HepG2 (cell line): ENCODE results near the gene IMPDH2. TPM values are rescaled to one million over a fixed set of nuclear protein-coding genes. Genes with fewer than 3 reads are reported as not detected.

Experiments
- ATAC-seq: fragments of 200-7000 bp; cut with Tn5 transposase; 3 replicates; pipeline ENCODE4 v1.9.1; 2020; ENCODE audit warnings: mild to moderate bottlenecking, moderate library complexity
- BruUV-seq: library from RNA; stranded (reverse); fragments of 400-500 nt; replicated peaks from 2 replicates; lab custom pipeline; 2021; lab: Mats Ljungman, UMichigan
- CTCF ChIA-PET: fragments of 300-600 bp; formaldehyde crosslinking; extraction: SDS; loops from one replicate; lab custom pipeline; 2021; ENCODE audit warnings: low total read pairs, inconsistent platforms, low intra/inter-chr PET ratio; lab: Yijun Ruan, JAX
- POLR2A ChIA-PET: fragments of 350-600 bp; sonication (Branson Sonifier 250); formaldehyde crosslinking; loops from one replicate; lab custom pipeline; 2020; ENCODE audit warnings: antibody characterized with exemption, inconsistent platforms; lab: Yijun Ruan, JAX
- DNase-seq: peaks from one replicate; pipeline ENCODE4 v3.0.0-alpha.2; 2015; ENCODE audit warnings: low spot score
- FAIRE-seq: peaks from 3 replicates; lab custom pipeline; 2011; peaks lifted over from hg19 to GRCh38; lab: Jason Lieb, UNC
- H2AFZ ChIP-seq: one replicate; pipeline ENCODE4 v1.6.1; 2011; ENCODE audit warnings: low read length, inconsistent platforms
- H3K27ac ChIP-seq: fragments of 300-600 bp; 3 replicates; pipeline ENCODE4 v1.8.0; 2011; ENCODE audit warnings: mixed run types, mild to moderate bottlenecking, mixed read lengths, low read length, inconsistent platforms; ENCODE audit not compliant: insufficient read depth; ENCODE audit errors: extremely low read length
- H3K27me3 ChIP-seq, 2 experiments: fragments of 200-600 bp in 1 of 2; 2 replicates in 1 of 2; 3 replicates in 1 of 2; pipeline versions ENCODE4 v1.6.0 to v1.8.0; 2011; ENCODE audit warnings: low read length in 2 of 2, mild to moderate bottlenecking in 2 of 2, moderate library complexity in 2 of 2, inconsistent platforms in 1 of 2; ENCODE audit not compliant: insufficient read depth in 2 of 2, control insufficient read depth in 1 of 2
- H3K36me3 ChIP-seq, 2 experiments: fragments of 200-600 bp in 1 of 2; replicated peaks in 1 of 2; 2 replicates in 1 of 2; 3 replicates in 1 of 2; pipeline versions ENCODE4 v1.5.1 to v1.8.0; 2011; ENCODE audit warnings: low read length in 2 of 2, inconsistent platforms in 1 of 2; ENCODE audit not compliant: insufficient read depth in 2 of 2, control insufficient read depth in 1 of 2
- H3K4me1 ChIP-seq: 2 replicates; pipeline ENCODE4 v1.5.1; 2012; ENCODE audit warnings: low read length, inconsistent platforms; ENCODE audit not compliant: insufficient read depth
- H3K4me2 ChIP-seq: 2 replicates; pipeline ENCODE4 v1.6.0; 2011; ENCODE audit warnings: low read depth, low read length, inconsistent platforms
- H3K4me3 ChIP-seq, 3 experiments: fragments of 200-600 bp in 1 of 3; sonication (generic), shearing (Covaris generic) in 1 of 3; replicated peaks in 1 of 3; 2 replicates each; pipeline ENCODE4 v1.5.1; 2011 to 2016; ENCODE audit warnings: low read length in 3 of 3, inconsistent platforms in 2 of 3, low read depth in 2 of 3, mild to moderate bottlenecking in 2 of 3, control low read depth in 1 of 3, mixed read lengths in 1 of 3; ENCODE audit not compliant: insufficient read depth in 1 of 3
- H3K79me2 ChIP-seq: one replicate; pipeline ENCODE4 v1.6.1; 2011; ENCODE audit warnings: low read length, inconsistent platforms; ENCODE audit not compliant: insufficient read depth
- H3K9ac ChIP-seq: 2 replicates; pipeline ENCODE4 v1.6.0; 2011; ENCODE audit warnings: mild to moderate bottlenecking, low read depth, low read length, inconsistent platforms; ENCODE audit not compliant: insufficient read depth
- H3K9me3 ChIP-seq: 2 replicates; pipeline ENCODE4 v1.5.1; 2012; ENCODE audit warnings: mild to moderate bottlenecking, low read length
- H4K20me1 ChIP-seq: 2 replicates; pipeline ENCODE4 v1.6.0; 2011; ENCODE audit warnings: inconsistent platforms, mild to moderate bottlenecking, low read length, moderate library complexity; ENCODE audit not compliant: insufficient read depth
- MATR3 ChIP-seq: sonication (generic); formaldehyde crosslinking; IDR thresholded peaks from 2 replicates; pipeline ENCODE4 v1.4.0; 2020; ENCODE audit warnings: missing genetic modification reagents
- ZNF574 ChIP-seq: sonication (generic); formaldehyde crosslinking; IDR thresholded peaks from 2 replicates; pipeline ENCODE4 v1.4.0; 2020; ENCODE audit warnings: missing genetic modification reagents
- WGBS: methylation state at CpG from one replicate; pipeline ENCODE4 v1.1.6; 2017; ENCODE audit warnings: low lambda C conversion rate; 5-methylcytosine and 5-hydroxymethylcytosine counted together
- in situ Hi-C: cut with HindIII; loops from 2 replicates; pipeline ENCODE4 v1.10.0; 2017; ENCODE audit warnings: low pct_unique_long_range_greater_than_20kb; ENCODE audit not compliant: extremely low pct_ligation_motif_present
- intact Hi-C: fragments of 100-400 bp; cut with micrococcal nuclease; formaldehyde crosslinking; loops from one replicate; pipeline ENCODE4 v1.10.0; 2022; ENCODE audit not compliant: unreplicated experiment
- polyA plus RNA-seq, 8 experiments: library from polyadenylated mRNA; depleted of rRNA in 3 of 8; stranded (reverse) in 7 of 8; unstranded in 1 of 8; fragments of >200 nt; fragmentation: Illumina TruSeq in 4 of 8; extraction: Trizol in 4 of 8; gene quantifications; 2 replicates each; pipeline versions ENCODE4 v1.2.1 to v1.2.3, GENCODE V29; 2011 to 2016; ENCODE audit warnings: low read depth in 4 of 8, missing spikeins in 1 of 8, mixed read lengths in 1 of 8; ENCODE audit not compliant: insufficient read depth in 1 of 8
- total RNA-seq, 5 experiments: library from RNA; depleted of rRNA; stranded (reverse); fragments of >200 nt; fragmentation: Illumina TruSeq; extraction: Trizol; gene quantifications; 2 replicates each; pipeline ENCODE4 v1.2.3, GENCODE V29; 2016; ENCODE audit warnings: low read depth in 1 of 5

The IMPDH2 gene
- total and polyA plus RNA-seq, 2 of the 13 experiments (the other 11 are each of a cell fraction or from before 2014, with no cell fraction given) = 248 to 260 TPM

- peaks cover 8% of the 10 kb centered on the region for H4K20me1 ChIP-seq
- no TSS peak for BruUV-seq
Measured at GRCh38 chr3:49005998-49006397, 23.2 kb downstream of the IMPDH2 start.

More at GRCh38 chr3:49005998-49006397, 23.2 kb downstream of the IMPDH2 start:
- no peaks in the 10 kb centered on the region for H3K27me3 ChIP-seq
- intact Hi-C loops = no loop called here
- no peak overlapping the region for H2AFZ ChIP-seq
- WGBS = 85% methylated on average over 4 of the region's 5 CpGs
- POLR2A ChIA-PET = interaction anchor here (1.7 to 12.8 kb wide), 7 partner anchors 8 to 266 kb away, joined by 5 to 280 read pairs (median 26); partner anchors contain the start of genes DALRD3, IMPDH2, LAMB2 and NDUFAF3
- H3K27ac ChIP-seq = no peak overlapping the region
- DNase-seq (no peak), ATAC-seq (no peak), FAIRE-seq (no peak)
- in situ Hi-C loops = no loop called here
- peak overlapping the region; percentile 71 to 88 (median 74); a peak in 5 of 6 replicates for H3K4me3 ChIP-seq
- H3K36me3 ChIP-seq = no peaks in the 10 kb centered on the region
- H3K79me2 ChIP-seq = peaks cover 20% of the 10 kb centered on the region
- CTCF ChIA-PET = no interaction called here
- H3K4me1 ChIP-seq = peaks cover 68% of the 10 kb centered on the region
- H3K4me2 ChIP-seq = peak overlapping the region; percentile 92
- H3K9me3 ChIP-seq = no peaks in the 10 kb centered on the region
- TF ChIP-seq MATR3 (CRISPR knock-in tag) (no peak), ZNF574 (CRISPR knock-in tag) (peak; percentile 52; the same call in 1 of the 2 replicates)
- peak overlapping the region; percentile 89 for H3K9ac ChIP-seq
